Measurements from ENCODE around the gene ASB3. TPM values are rescaled to one million over a fixed set of nuclear protein-coding genes. Genes with fewer than 3 reads are reported as not detected.

The ASB3 gene
- total RNA-seq, 4 donors from 2014 or later = 7.0 to 14.7 (median 8.6) TPM

GRCh38 chr2:53820048-53820447 is 33.3 kb upstream of the ASB3 start:
- Histone ChIP-seq H3K4me3 (no peak overlapping the region), H3K36me3 (peaks cover 0 to 54% (median 3%) of the 10 kb centered on the region in 3 donors), H3K4me1 (no peaks in the 10 kb centered on the region), H3K9me3 (no peaks in the 10 kb centered on the region), H3K27ac (no peak overlapping the region), H3K27me3 (no peaks in the 10 kb centered on the region)
- intact Hi-C loops (cut with DNase I) = no loop called here
- 92 to 93% methylated on average over 9 of the region's 9 CpGs for WGBS, 2 donors
- DNase-seq = no peak
- TF ChIP-seq CTCF (IDR thresholded peaks at IDR 0.05) = no peak
- TF ChIP-seq POLR2A (IDR thresholded peaks at IDR 0.05) = no peak

DNA sequence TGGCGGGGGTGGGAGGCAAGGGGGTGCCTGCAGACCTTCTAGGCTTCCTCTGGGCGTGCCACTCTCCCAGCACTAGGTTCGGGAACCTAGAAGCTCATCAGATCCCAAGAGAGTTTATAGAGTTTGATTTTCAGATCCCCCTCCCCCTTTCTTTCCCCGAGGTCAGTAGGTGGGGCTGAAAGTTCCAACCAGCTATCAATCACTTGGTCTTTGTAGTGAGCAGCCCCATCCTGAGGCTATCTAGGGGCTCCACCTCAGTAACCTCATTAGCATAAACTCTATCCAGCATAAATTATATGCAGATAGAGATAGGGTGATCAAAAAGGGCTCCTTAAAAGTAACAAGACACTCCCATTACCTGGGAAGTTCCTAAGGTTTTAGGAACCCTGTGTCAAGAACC is 32.9 kb upstream of the ASB3 start:
- Histone ChIP-seq H3K36me3 (peaks cover 0 to 58% (median 3%) of the 10 kb centered on the region in 3 donors), H3K27me3 (no peaks in the 10 kb centered on the region), H3K4me1 (no peaks in the 10 kb centered on the region), H3K4me3 (no peak overlapping the region), H3K9me3 (no peaks in the 10 kb centered on the region), H3K27ac (no peak overlapping the region)
- intact Hi-C loops (cut with DNase I) = no loop called here
- DNase-seq = no peak
- 74 to 78% methylated on average over 2 to 4 of the region's 4 CpGs for WGBS, 2 donors
- TF ChIP-seq POLR2A (IDR thresholded peaks at IDR 0.05) (no peak), CTCF (IDR thresholded peaks at IDR 0.05) (no peak)

- H3K4me3 ChIP-seq = no peak overlapping the region
- no peaks in the 10 kb centered on the region for H3K4me1 ChIP-seq
- H3K9me3 ChIP-seq = no peaks in the 10 kb centered on the region
- TF ChIP-seq POLR2A (IDR thresholded peaks at IDR 0.05) (no peak), CTCF (IDR thresholded peaks at IDR 0.05) (no peak)
- H3K36me3 ChIP-seq = peaks cover 0 to 65% (median 3%) of the 10 kb centered on the region in 3 donors
- H3K27ac ChIP-seq = no peak overlapping the region
- no peak for DNase-seq
- H3K27me3 ChIP-seq = no peaks in the 10 kb centered on the region
- 79 to 89% methylated on average over 3 of the region's 3 CpGs for WGBS, 2 donors
- intact Hi-C loops (cut with DNase I) = no loop called here
Measured at GRCh38 chr2:53818854-53819435, 32.2 kb upstream of the ASB3 start.

DNA sequence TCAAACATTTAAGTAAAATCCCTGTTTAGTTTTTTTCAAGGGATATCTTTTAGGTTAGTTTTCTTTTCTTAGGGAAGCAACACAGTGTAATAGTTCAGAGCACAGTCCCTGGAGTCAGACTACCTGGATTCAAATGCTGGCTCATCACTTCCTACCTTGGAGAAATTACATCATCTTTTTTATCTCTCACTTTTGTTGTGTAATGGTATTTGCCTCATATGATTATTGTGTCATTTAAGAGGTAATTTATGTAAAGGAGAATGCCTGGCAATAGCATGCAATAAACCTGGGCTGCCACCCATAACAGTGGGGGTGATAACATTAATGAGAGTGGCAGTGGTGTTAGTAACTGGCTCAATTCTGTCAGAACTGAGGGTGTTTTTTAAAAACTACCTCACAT is 26.4 kb upstream of the ASB3 start:
- no peak overlapping the region for H3K4me3 ChIP-seq

GRCh38 chr2:53811601-53812000 is 24.8 kb upstream of the ASB3 start:
- Histone ChIP-seq H3K9me3 (no peaks in the 10 kb centered on the region), H3K4me3 (no peak overlapping the region), H3K36me3 (peaks cover 8 to 99% (median 12%) of the 10 kb centered on the region in 3 donors), H3K27me3 (no peaks in the 10 kb centered on the region), H3K27ac (no peak overlapping the region), H3K4me1 (no peaks in the 10 kb centered on the region)
- intact Hi-C loops (cut with DNase I) = no loop called here
- DNase-seq = no peak
- TF ChIP-seq POLR2A (IDR thresholded peaks at IDR 0.05) (no peak), CTCF (IDR thresholded peaks at IDR 0.05) (no peak)
- whole genome bisulfite sequencing, 2 donors = 89 to 93% methylated on average over 3 of the region's 3 CpGs

More for the DNA sequence above, 26.4 kb upstream of the ASB3 start:
- no peaks in the 10 kb centered on the region for H3K27me3 ChIP-seq
- no peak for DNase-seq
- no peak overlapping the region for H3K27ac ChIP-seq
- H3K36me3 ChIP-seq = peaks cover 10 to 99% (median 12%) of the 10 kb centered on the region in 3 donors
- no peaks in the 10 kb centered on the region for H3K9me3 ChIP-seq
- H3K4me1 ChIP-seq = no peaks in the 10 kb centered on the region
- intact Hi-C loops (cut with DNase I) = no loop called here
- TF ChIP-seq CTCF (IDR thresholded peaks at IDR 0.05) = no peak
